HG03060 (cell line): ENCODE data around the gene AFAP1L1.
"Not testable (repeated sequence)": the region's sequence is repeated elsewhere in the genome, so short reads cannot be mapped to it uniquely, and the experiment has no call there.

Experiments used
- ATAC-seq: cut with Tn5 transposase; IDR thresholded peaks from one replicate; pipeline ENCODE4 v1.9.1; 2021; ENCODE audit warnings: low read depth, moderate number of reproducible peaks; ENCODE audit not compliant: unreplicated experiment

Gene AFAP1L1

DNA sequence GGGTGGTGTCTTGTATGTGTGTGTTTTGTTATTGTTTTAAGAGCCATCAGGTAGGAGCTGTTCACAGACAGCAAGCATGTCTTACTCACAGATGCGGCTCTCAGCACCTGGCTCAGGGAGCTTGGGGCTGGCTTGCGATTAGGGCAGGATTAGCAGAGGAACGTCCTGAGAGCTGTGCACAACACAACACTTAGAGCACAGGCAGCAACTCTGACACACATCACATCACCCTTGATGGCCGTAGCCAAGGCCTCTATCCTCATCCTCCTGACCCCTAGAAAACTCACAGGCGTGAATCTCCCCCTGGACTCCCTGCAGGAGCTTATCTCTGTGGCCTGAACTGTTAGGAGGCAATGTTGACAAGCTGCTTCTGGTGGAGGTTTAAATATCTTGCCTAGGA lies 114.5 kb downstream of the AFAP1L1 start:
- no peak for ATAC-seq

DNA sequence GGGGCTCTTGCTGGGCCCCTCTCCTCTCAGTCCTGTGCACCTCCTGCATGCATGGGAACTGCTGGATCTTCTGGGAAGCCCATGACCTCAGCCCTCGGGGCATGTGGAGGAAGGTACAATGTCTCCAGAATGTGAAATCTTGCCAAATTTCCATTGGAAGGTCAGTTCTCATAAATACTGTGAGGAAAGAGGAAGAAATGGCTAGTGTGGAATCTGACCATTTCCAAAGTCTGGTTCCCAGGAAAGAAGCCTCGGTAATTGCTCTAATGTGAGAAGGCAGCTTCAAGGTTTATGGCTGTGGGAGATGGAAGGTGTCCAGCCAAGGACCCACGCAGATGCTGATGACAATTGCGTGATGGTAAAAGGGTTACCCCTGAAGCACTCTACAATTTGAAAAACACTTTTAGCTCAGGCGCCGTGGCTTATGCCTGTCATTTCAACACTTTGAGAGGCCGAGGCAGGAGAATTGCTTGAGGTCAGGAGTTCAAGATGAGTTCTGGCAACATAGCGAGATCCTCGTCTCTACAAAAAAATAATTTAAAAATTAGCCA lies 115.5 kb downstream of the AFAP1L1 start:
- ATAC-seq, result no peak

DNA sequence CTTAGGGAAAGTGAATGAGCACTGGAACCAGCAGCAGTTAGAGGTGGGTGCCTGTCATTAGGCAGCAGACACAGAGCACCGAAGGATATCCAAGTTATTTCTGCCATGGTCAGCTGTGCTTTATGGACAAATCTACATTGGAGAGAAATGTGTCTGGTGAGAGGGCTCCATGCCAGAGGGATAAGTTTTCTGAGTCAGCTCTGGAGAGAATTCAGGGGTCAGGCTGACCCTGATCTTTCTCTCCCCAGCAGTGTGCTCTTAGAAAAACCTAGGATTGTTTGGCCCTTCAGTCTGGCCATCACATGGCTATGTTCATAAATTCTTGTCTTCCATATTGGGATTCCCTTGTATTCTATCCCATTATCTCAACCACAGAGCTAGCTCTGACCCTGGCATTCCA lies 116.3 kb downstream of the AFAP1L1 start:
- no peak for ATAC-seq

DNA sequence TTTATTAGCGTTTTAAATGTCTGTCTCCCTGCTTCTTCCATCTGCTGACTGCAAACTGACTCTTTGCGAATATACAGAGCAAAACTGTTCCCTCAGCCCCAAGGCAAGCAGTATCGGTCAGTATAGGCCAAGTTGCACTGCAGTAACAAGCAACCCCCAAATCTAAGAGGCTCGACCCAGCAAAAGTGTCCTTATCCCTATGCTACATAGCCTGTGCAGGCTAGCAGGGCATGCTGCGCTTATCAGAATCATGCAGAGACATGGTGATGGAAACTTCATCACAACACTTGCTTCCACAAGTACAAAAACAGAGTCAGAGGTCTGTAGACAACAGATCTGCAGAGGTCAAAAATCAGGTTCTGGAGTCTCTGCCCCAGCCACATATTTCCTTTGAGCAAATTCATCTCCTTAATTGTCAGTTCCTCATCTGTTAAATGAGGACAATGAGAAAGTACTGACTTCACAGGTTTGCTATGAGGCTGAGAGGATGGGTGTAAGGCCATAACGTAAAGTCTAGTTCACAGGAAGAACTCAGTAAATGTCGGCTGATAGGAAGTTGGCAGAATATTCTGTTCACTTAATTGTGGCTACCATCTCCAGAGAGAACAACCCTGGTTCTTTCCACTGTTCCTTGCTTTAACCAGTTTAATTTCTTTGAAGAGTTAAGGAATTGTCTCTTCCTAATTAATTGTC lies 117.0 kb downstream of the AFAP1L1 start:
- no peak for ATAC-seq

DNA sequence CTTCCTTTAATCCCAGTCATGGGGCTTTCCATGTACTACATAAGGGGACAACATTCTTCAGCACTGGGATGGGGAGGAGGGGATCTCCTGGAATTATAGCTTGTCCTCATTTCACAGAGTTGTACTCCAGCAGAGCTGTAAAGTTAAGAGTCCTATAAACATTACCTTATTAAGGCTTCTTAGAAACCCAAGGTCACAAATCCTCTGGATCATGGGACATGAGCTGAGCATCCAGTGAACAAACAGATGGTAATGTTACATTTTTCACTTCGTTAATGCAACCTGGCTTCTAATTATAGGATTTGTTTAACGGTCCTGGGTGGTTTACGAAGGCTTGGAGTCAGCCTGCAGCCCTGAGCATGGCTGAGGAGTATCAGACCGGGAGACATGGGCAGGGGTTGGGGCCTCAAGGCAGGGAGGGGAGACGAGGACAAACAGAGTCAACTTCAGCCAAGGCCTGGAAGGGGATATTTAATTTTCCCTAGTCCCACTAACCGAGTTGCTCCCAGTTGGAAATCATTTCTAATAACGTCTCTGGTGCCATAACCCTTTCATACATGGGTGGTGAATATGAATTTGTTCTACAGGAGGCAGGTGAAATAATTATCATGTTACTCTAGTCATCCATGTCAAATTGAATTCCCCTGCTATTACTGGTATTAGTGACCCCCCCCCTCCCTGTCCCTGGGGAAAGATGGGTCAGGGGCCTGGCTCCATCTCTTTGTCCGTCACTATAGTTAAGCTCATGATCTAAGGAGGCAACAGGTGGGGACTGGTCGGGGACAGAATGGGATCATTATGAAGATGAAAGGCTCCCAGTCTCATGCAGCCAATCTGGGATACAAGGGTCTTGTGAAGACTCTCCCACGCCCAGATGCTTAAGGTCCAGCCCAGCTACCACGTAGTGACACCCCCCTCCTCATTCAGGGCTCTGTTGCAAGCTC lies 118.2 kb downstream of the AFAP1L1 start:
- ATAC-seq, result no peak

DNA sequence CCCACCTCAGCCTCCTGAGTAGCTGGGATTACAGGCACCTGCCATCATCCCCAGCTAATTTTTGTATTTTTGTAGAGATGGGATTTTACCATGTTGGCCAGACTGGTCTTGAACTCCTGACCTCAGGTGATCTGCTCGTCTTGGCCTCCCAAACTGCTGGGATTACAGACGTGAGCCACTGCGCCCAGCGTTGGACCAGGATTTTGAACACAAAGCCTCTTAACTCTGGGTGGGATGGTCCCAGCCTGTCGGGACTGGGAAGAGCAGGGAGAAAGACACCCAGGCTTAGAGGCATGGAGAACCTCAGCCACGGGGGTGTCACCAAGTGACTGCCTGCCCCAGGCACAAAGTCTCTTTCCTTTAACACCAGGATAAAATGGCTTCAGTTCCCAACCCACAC lies 119.4 kb downstream of the AFAP1L1 start:
- not testable (repeated sequence) for ATAC-seq
